SK-N-SH (cell line): ENCODE results near the gene ZNF546. TPM values are rescaled to one million over a fixed set of nuclear protein-coding genes. Genes with fewer than 3 reads are reported as not detected.

Source experiments
- CTCF ChIA-PET: fragments of 300-600, 350-600 bp; formaldehyde crosslinking; extraction: SDS; loops from one replicate; lab custom pipeline; 2021; lab: Yijun Ruan, JAX
- POLR2A ChIA-PET: fragments of 350-600 bp; sonication (Branson Sonifier 250); formaldehyde crosslinking; extraction: SDS; loops from one replicate; lab custom pipeline; 2020; ENCODE audit warnings: antibody characterized with exemption, inconsistent platforms; lab: Yijun Ruan, JAX
- DNase-seq: peaks from one replicate; pipeline ENCODE4 v3.0.0; 2012
- H2AFZ ChIP-seq: fragments of 200-600 bp; sonication (generic); 2 replicates; pipeline ENCODE4 v1.8.1; 2016; ENCODE audit warnings: antibody characterized with exemption, mild to moderate bottlenecking, low read depth
- H3F3A ChIP-seq: fragments of 200-600 bp; sonication (generic); replicated peaks from 2 replicates; pipeline ENCODE3; 2016; ENCODE audit warnings: antibody characterized with exemption, mild to moderate bottlenecking; ENCODE audit not compliant: insufficient read depth
- H3K27ac ChIP-seq, 2 experiments: fragments of 200-500 bp in 1 of 2; fragments of 200-600 bp in 1 of 2; sonication (Bioruptor generic) in 1 of 2; sonication (generic), shearing (Covaris generic) in 1 of 2; 2 replicates each; pipeline versions ENCODE4 v1.5.1 to v1.6.1; 2014 to 2016; ENCODE audit warnings: low read depth in 2 of 2, inconsistent platforms in 1 of 2, low read length in 1 of 2, mild to moderate bottlenecking in 1 of 2, mixed read lengths in 1 of 2
- H3K27me3 ChIP-seq: fragments of 200-600 bp; sonication (generic), shearing (Covaris generic); 2 replicates; pipeline ENCODE4 v1.6.1; 2016; ENCODE audit warnings: mixed run types; ENCODE audit not compliant: insufficient read depth
- H3K36me3 ChIP-seq, 2 experiments: fragments of 200-500 bp in 1 of 2; fragments of 200-600 bp in 1 of 2; sonication (Bioruptor generic) in 1 of 2; sonication (generic) in 1 of 2; replicated peaks in 1 of 2; 2 replicates each; pipeline versions ENCODE3 to v1.5.1; 2014 to 2016; ENCODE audit warnings: low read length in 1 of 2, mild to moderate bottlenecking in 1 of 2; ENCODE audit not compliant: insufficient read depth in 2 of 2, control insufficient read depth in 1 of 2
- H3K4me1 ChIP-seq, 2 experiments: fragments of 200-500 bp in 1 of 2; fragments of 200-600 bp in 1 of 2; sonication (Bioruptor generic) in 1 of 2; sonication (generic), shearing (Covaris generic) in 1 of 2; 2 replicates each; pipeline versions ENCODE4 v1.5.1 to v1.6.1; 2014 to 2016; ENCODE audit warnings: low read depth in 1 of 2, low read length in 1 of 2, mixed run types in 1 of 2; ENCODE audit not compliant: insufficient read depth in 2 of 2, control insufficient read depth in 1 of 2
- H3K4me2 ChIP-seq: fragments of 200-600 bp; sonication (generic), shearing (Covaris generic); 2 replicates; pipeline ENCODE4 v1.6.1; 2017; ENCODE audit warnings: mixed run types
- H3K4me3 ChIP-seq, 2 experiments: fragments of 200-500 bp in 1 of 2; fragments of 200-600 bp in 1 of 2; sonication (Bioruptor generic) in 1 of 2; sonication (generic), shearing (Covaris generic) in 1 of 2; 2 replicates each; pipeline versions ENCODE4 v1.5.1 to v1.8.1; 2014 to 2016; ENCODE audit warnings: low read depth in 2 of 2, inconsistent platforms in 1 of 2, low read length in 1 of 2, mild to moderate bottlenecking in 1 of 2, mixed read lengths in 1 of 2, moderate library complexity in 1 of 2
- H3K79me2 ChIP-seq: fragments of 200-600 bp; sonication (generic); 2 replicates; pipeline ENCODE4 v1.8.1; 2017; ENCODE audit warnings: mild to moderate bottlenecking; ENCODE audit not compliant: insufficient read depth
- H3K9ac ChIP-seq: fragments of 200-600 bp; sonication (generic); 2 replicates; pipeline ENCODE4 v1.6.1; 2017; ENCODE audit warnings: mixed run types
- H3K9me2 ChIP-seq: fragments of 200-600 bp; sonication (generic); 2 replicates; pipeline ENCODE4 v1.6.1; 2017; ENCODE audit warnings: mixed run types
- H3K9me3 ChIP-seq: fragments of 200-600 bp; sonication (generic); 2 replicates; pipeline ENCODE4 v1.6.1; 2017; ENCODE audit warnings: mixed run types, mild to moderate bottlenecking, moderate library complexity
- H4K20me1 ChIP-seq: fragments of 200-600 bp; sonication (generic); 2 replicates; pipeline ENCODE4 v1.6.1; 2017; ENCODE audit warnings: mild to moderate bottlenecking, mixed run types; ENCODE audit not compliant: insufficient read depth
- CHD2 ChIP-seq: fragments of 150-350 bp; IDR thresholded peaks from 2 replicates; pipeline ENCODE4 v1.6.1; 2018; ENCODE audit warnings: low read length; ENCODE audit not compliant: partially characterized antibody
- CTCF ChIP-seq: fragments of 200-600 bp; sonication (generic); IDR thresholded peaks from 2 replicates; pipeline ENCODE4 v1.6.1; 2017; ENCODE audit warnings: antibody characterized with exemption, mild to moderate bottlenecking, moderate library complexity
- EZH2phosphoT487 ChIP-seq: fragments of 200-600 bp; sonication (generic); IDR thresholded peaks from 2 replicates; pipeline ENCODE4 v1.6.1; 2017; ENCODE audit warnings: low read depth, mixed run types, mild to moderate bottlenecking, antibody characterized with exemption, moderate library complexity, borderline replicate concordance
- GABPA ChIP-seq: IDR thresholded peaks from 2 replicates; pipeline ENCODE4 v1.4.0; 2012; ENCODE audit warnings: low read depth, mild to moderate bottlenecking
- MEF2A ChIP-seq: IDR thresholded peaks from 2 replicates; pipeline ENCODE4 v1.4.0; 2012; ENCODE audit warnings: low read depth, borderline replicate concordance
- PBX3 ChIP-seq: IDR thresholded peaks from 2 replicates; pipeline ENCODE4; 2012
- RCOR1 ChIP-seq: fragments of 150-350 bp; IDR thresholded peaks from 2 replicates; pipeline ENCODE4 v1.6.1; 2017; ENCODE audit warnings: antibody characterized with exemption, low read length
- RFX5 ChIP-seq: IDR thresholded peaks from 2 replicates; pipeline ENCODE4 v1.6.1; 2012; ENCODE audit warnings: mild to moderate bottlenecking, improper control_type of control experiment, low read length
- SIN3A ChIP-seq: IDR thresholded peaks from 2 replicates; pipeline ENCODE4 v1.6.1; 2012; ENCODE audit warnings: low read depth, mild to moderate bottlenecking, low read length, moderate library complexity, borderline replicate concordance
- ZBTB33 ChIP-seq: IDR thresholded peaks from 2 replicates; pipeline ENCODE4 v1.4.0; 2012; ENCODE audit warnings: low read depth, borderline replicate concordance
- WGBS: methylation state at CpG from one replicate; pipeline ENCODE4 v1.1.6; 2017; ENCODE audit warnings: low lambda C conversion rate; 5-methylcytosine and 5-hydroxymethylcytosine counted together
- polyA plus RNA-seq, 3 experiments: library from polyadenylated mRNA; depleted of rRNA; stranded (reverse); fragments of >200 nt; gene quantifications; 2 replicates each; pipeline ENCODE4 v1.2.3, GENCODE V29; 2012

ZNF546 gene
- polyA plus RNA-seq, 1 of the 3 experiments (the other 2 are of a cell fraction) = 0.87 TPM

GRCh38 chr19:40059624-40060023 is 62.8 kb downstream of the ZNF546 start:
- TF ChIP-seq ZBTB33 = no peak
- no peak for TF ChIP-seq CHD2
- no peak for TF ChIP-seq RFX5
- no peak for TF ChIP-seq RCOR1
- no peak for TF ChIP-seq MEF2A
- Histone ChIP-seq H3K4me3 (no peak overlapping the region), H3K4me1 (peaks cover 0 to 5% of the 10 kb centered on the region in 2 experiments; a peak in 2 of 4 replicates), H3K79me2 (peaks cover 18% of the 10 kb centered on the region), H3K36me3 (peaks cover 0 to 4% of the 10 kb centered on the region in 2 experiments), H2AFZ (no peak overlapping the region), H3K9ac (no peak overlapping the region), H4K20me1 (no peaks in the 10 kb centered on the region), H3K9me2 (no peaks in the 10 kb centered on the region), H3F3A (no peaks in the 10 kb centered on the region), H3K4me2 (no peak overlapping the region), H3K27me3 (no peaks in the 10 kb centered on the region), H3K9me3 (peaks cover 14% of the 10 kb centered on the region), H3K27ac (no peak overlapping the region)
- no peak for DNase-seq
- 71% methylated on average over 1 of the region's 1 CpG for WGBS
- ChIA-PET CTCF (no interaction called here), POLR2A (no interaction called here)

GRCh38 chr19:40070058-40070457 is 73.2 kb downstream of the ZNF546 start:
- Histone ChIP-seq H3K9me2 (no peaks in the 10 kb centered on the region), H3K27ac (no peak overlapping the region), H2AFZ (no peak overlapping the region), H3F3A (no peaks in the 10 kb centered on the region), H3K9me3 (no peaks in the 10 kb centered on the region), H3K36me3 (peaks cover 21 to 32% of the 10 kb centered on the region in 2 experiments), H4K20me1 (no peaks in the 10 kb centered on the region), H3K4me3 (no peak overlapping the region), H3K4me1 (no peaks in the 10 kb centered on the region), H3K27me3 (no peaks in the 10 kb centered on the region), H3K79me2 (no peaks in the 10 kb centered on the region), H3K9ac (no peak overlapping the region), H3K4me2 (no peak overlapping the region)
- TF ChIP-seq CTCF (no peak), GABPA (no peak), SIN3A (no peak), PBX3 (no peak), EZH2phosphoT487 (no peak)
- CTCF ChIA-PET = no interaction called here
- 89% methylated on average over 1 of the region's 1 CpG for WGBS
- no peak for DNase-seq
- POLR2A ChIA-PET = no interaction called here

Other genes starting within 250 kb of the ZNF546 start
- gene LEUTX, start 218.2 kb upstream of the ZNF546 start, polyA plus RNA-seq (2012; rRNA removed) = not detected in 2 replicates
- 10.2 and 17.2 TPM in 2 replicates for gene DYRK1B, start 162.9 kb upstream of the ZNF546 start, polyA plus RNA-seq (2012; rRNA removed)
- 340 and 371 TPM in 2 replicates for gene FBL, start 150.7 kb upstream of the ZNF546 start, polyA plus RNA-seq (2012; rRNA removed)
- gene FCGBP, start 62.4 kb upstream of the ZNF546 start, polyA plus RNA-seq (2012; rRNA removed) = 0.07 and 0.10 TPM in 2 replicates
- 172 and 173 TPM in 2 replicates for gene PSMC4, start 25.9 kb upstream of the ZNF546 start, polyA plus RNA-seq (2012; rRNA removed)
- 6.4 and 7.0 TPM in 2 replicates for gene ZNF780B, start 59.2 kb downstream of the ZNF546 start, polyA plus RNA-seq (2012; rRNA removed)
- 7.1 and 8.8 TPM in 2 replicates for gene ZNF780A, start 93.9 kb downstream of the ZNF546 start, polyA plus RNA-seq (2012; rRNA removed)
- 10.7 and 11.9 TPM in 2 replicates for gene MAP3K10, start 194.4 kb downstream of the ZNF546 start, polyA plus RNA-seq (2012; rRNA removed)
- gene TTC9B, start 221.3 kb downstream of the ZNF546 start, polyA plus RNA-seq (2012; rRNA removed) = 0.30 and 0.52 TPM in 2 replicates
- 0.08 and 0.21 TPM in 2 replicates for gene CCNP, start 229.6 kb downstream of the ZNF546 start, polyA plus RNA-seq (2012; rRNA removed)